Spleen (tissue), 7 donors: ENCODE measurements around the gene ERCC3.

ENCODE experiments used
- CTCF ChIP-seq, 11 experiments: fragments of 200-600 bp in 7 of 11; fragments of 450-650 bp in 4 of 11; sonication (generic) in 4 of 11; IDR thresholded peaks in 8 of 11; conservative IDR thresholded peaks in 3 of 11; 1 replicate in 7 of 11; 2 replicates in 4 of 11; pipeline versions ENCODE4 v1.4.0 to v1.8.0; 2016 to 2021; ENCODE audit warnings: antibody characterized with exemption in 11 of 11, inconsistent platforms in 4 of 11, mild to moderate bottlenecking in 1 of 11
- POLR2A ChIP-seq, 3 donors: fragments of 450-650 bp; IDR thresholded peaks; one replicate each; pipeline ENCODE4 v1.5.1; 2017; ENCODE audit warnings: antibody characterized with exemption in 3 of 3, mild to moderate bottlenecking in 1 of 3
- POLR2AphosphoS5 ChIP-seq, 3 donors: sonication (generic); formaldehyde crosslinking; IDR thresholded peaks; one replicate each; pipeline ENCODE4 v1.5.1; 2017; ENCODE audit warnings: antibody characterized with exemption in 3 of 3
- donor health status: DM: no; HTN: no; CAD: no; lungs with moderate emphysema.
- donor health status: DM: no; HTN: no; CAD: no.
- donor health status: DM: no; HTN: no; CAD: no.

- TF ChIP-seq POLR2AphosphoS5 (IDR thresholded peaks at IDR 0.05), result no peak
- no peak for TF ChIP-seq CTCF (IDR thresholded peaks at IDR 0.05 in 8 of 11, conservative IDR thresholded peaks at IDR 0.05 in 3 of 11)
- TF ChIP-seq POLR2A (IDR thresholded peaks at IDR 0.05), result no peak
Observed at GRCh38 chr2:127259355-127259754, 34.6 kb downstream of the ERCC3 start.
